OCI-LY1 (cell line): ENCODE results near the gene ROR2.

Experiments
- H2AFZ ChIP-seq: fragments of 200-600 bp; sonication (generic), shearing (Covaris generic); 2 replicates; pipeline ENCODE4 v1.6.0; 2014; ENCODE audit warnings: antibody characterized with exemption, mild to moderate bottlenecking, low read length
- H3F3A ChIP-seq: fragments of 200-600 bp; sonication (generic), shearing (Covaris generic); 2 replicates; pipeline ENCODE4 v1.6.0; 2014; ENCODE audit warnings: mild to moderate bottlenecking, antibody characterized with exemption, low read length, moderate library complexity; ENCODE audit not compliant: insufficient read depth
- H3K27ac ChIP-seq: fragments of 200-600 bp; sonication (generic); 2 replicates; pipeline ENCODE4 v1.5.1; 2014; ENCODE audit warnings: low read length, mixed run types, mild to moderate bottlenecking, low read depth; ENCODE audit not compliant: poor library complexity, severe bottlenecking
- H3K27me3 ChIP-seq: fragments of 200-600 bp; sonication (generic); 2 replicates; pipeline ENCODE4 v1.6.0; 2014; ENCODE audit warnings: antibody characterized with exemption, mild to moderate bottlenecking, low read length, moderate library complexity; ENCODE audit not compliant: insufficient read depth
- H3K36me3 ChIP-seq: fragments of 200-600 bp; sonication (generic); 2 replicates; pipeline ENCODE4 v1.6.1; 2014; ENCODE audit warnings: mild to moderate bottlenecking, antibody characterized with exemption, low read length, moderate library complexity, mixed read lengths; ENCODE audit not compliant: insufficient read depth
- H3K4me1 ChIP-seq: fragments of 200-600 bp; sonication (generic); 2 replicates; pipeline ENCODE4 v1.5.1; 2014; ENCODE audit warnings: mild to moderate bottlenecking, low read length, moderate library complexity; ENCODE audit not compliant: insufficient read depth, severe bottlenecking
- H3K4me2 ChIP-seq: fragments of 200-600 bp; sonication (generic), shearing (Covaris generic); 2 replicates; pipeline ENCODE4 v1.6.1; 2014; ENCODE audit warnings: low read length
- H3K4me3 ChIP-seq: fragments of 200-600 bp; sonication (generic); 2 replicates; pipeline ENCODE4 v1.5.1; 2014; ENCODE audit warnings: low read length, low read depth, mild to moderate bottlenecking, mixed read lengths; ENCODE audit not compliant: poor library complexity, severe bottlenecking
- H3K79me2 ChIP-seq: fragments of 200-600 bp; shearing (Covaris generic); 2 replicates; pipeline ENCODE4 v1.6.1; 2016; ENCODE audit warnings: mixed run types, low read length, mixed read lengths; ENCODE audit not compliant: insufficient read depth
- H3K9ac ChIP-seq: fragments of 200-600 bp; sonication (generic), shearing (Covaris generic); 2 replicates; pipeline ENCODE4 v1.6.1; 2014; ENCODE audit warnings: mild to moderate bottlenecking, low read length, mixed read lengths
- H3K9me2 ChIP-seq: fragments of 200-600 bp; sonication (generic), shearing (Covaris generic); 2 replicates; pipeline ENCODE4 v1.6.1; 2014; ENCODE audit warnings: low read depth, mild to moderate bottlenecking, low read length, mixed read lengths
- H3K9me3 ChIP-seq: fragments of 200-600 bp; shearing (Covaris generic); 2 replicates; pipeline ENCODE4 v1.6.1; 2014; ENCODE audit warnings: low read length, mixed read lengths
- H4K20me1 ChIP-seq: fragments of 200-600 bp; sonication (generic), shearing (Covaris generic); 2 replicates; pipeline ENCODE4 v1.6.0; 2016; ENCODE audit warnings: mild to moderate bottlenecking, low read length; ENCODE audit not compliant: insufficient read depth
- CTCF ChIP-seq: fragments of 200-600 bp; sonication (generic), shearing (Covaris generic); IDR thresholded peaks from 2 replicates; pipeline ENCODE4 v1.5.1; 2017; ENCODE audit warnings: mild to moderate bottlenecking, antibody characterized with exemption, low read length, moderate library complexity, mixed read lengths
- EZH2 ChIP-seq: fragments of 200-600 bp; sonication (generic), shearing (Covaris generic); IDR thresholded peaks from 2 replicates; pipeline ENCODE4 v1.8.0; 2017; ENCODE audit warnings: borderline replicate concordance, mixed run types, mild to moderate bottlenecking, antibody characterized with exemption, low read length, moderate library complexity, mixed read lengths

The ROR2 gene

GRCh38 chr9:91530829-91531228, 419.2 kb downstream of the ROR2 start:
- Histone ChIP-seq H3K4me1 (no peaks in the 10 kb centered on the region), H3K79me2 (no peaks in the 10 kb centered on the region), H3K9me2 (no peaks in the 10 kb centered on the region), H2AFZ (no peak overlapping the region), H3K9ac (no peak overlapping the region), H3K9me3 (no peaks in the 10 kb centered on the region), H3K4me3 (no peak overlapping the region), H3K27me3 (no peaks in the 10 kb centered on the region), H3K4me2 (no peak overlapping the region), H3K36me3 (no peaks in the 10 kb centered on the region), H3K27ac (no peak overlapping the region), H4K20me1 (no peaks in the 10 kb centered on the region), H3F3A (no peaks in the 10 kb centered on the region)
- TF ChIP-seq CTCF (no peak), EZH2 (no peak)

GRCh38 chr9:91522481-91522880, 427.5 kb downstream of the ROR2 start:
- Histone ChIP-seq H3K27me3 (no peaks in the 10 kb centered on the region), H4K20me1 (no peaks in the 10 kb centered on the region), H3K79me2 (no peaks in the 10 kb centered on the region), H3K9ac (no peak overlapping the region), H3K9me2 (no peaks in the 10 kb centered on the region), H3K4me1 (no peaks in the 10 kb centered on the region), H3K4me3 (no peak overlapping the region), H3K36me3 (no peaks in the 10 kb centered on the region), H3K4me2 (no peak overlapping the region), H3K9me3 (no peaks in the 10 kb centered on the region), H3K27ac (no peak overlapping the region), H2AFZ (no peak overlapping the region), H3F3A (no peaks in the 10 kb centered on the region)
- TF ChIP-seq CTCF, result no peak
- TF ChIP-seq EZH2, result no peak

GRCh38 chr9:91519520-91520277, 430.3 kb downstream of the ROR2 start:
- Histone ChIP-seq H3K4me1 (no peaks in the 10 kb centered on the region), H3K9me2 (no peaks in the 10 kb centered on the region), H3K36me3 (no peaks in the 10 kb centered on the region), H2AFZ (no peak overlapping the region), H3K9me3 (no peaks in the 10 kb centered on the region), H3K4me2 (no peak overlapping the region), H3K27me3 (0 out of 2 replicates have a peak, but pooled peaks cover 3% of the 10 kb centered on the region), H4K20me1 (no peaks in the 10 kb centered on the region), H3K9ac (no peak overlapping the region), H3K27ac (no peak overlapping the region), H3F3A (no peaks in the 10 kb centered on the region), H3K4me3 (no peak overlapping the region), H3K79me2 (no peaks in the 10 kb centered on the region)
- TF ChIP-seq CTCF (no peak), EZH2 (no peak)
